HG02642 (cell line): ENCODE results near the gene AGPAT3.

ENCODE experiments used
- ATAC-seq: cut with Tn5 transposase; IDR thresholded peaks from one replicate; pipeline ENCODE4 v1.9.1; 2021; ENCODE audit warnings: mild to moderate bottlenecking; ENCODE audit not compliant: unreplicated experiment, poor library complexity

The AGPAT3 gene

DNA sequence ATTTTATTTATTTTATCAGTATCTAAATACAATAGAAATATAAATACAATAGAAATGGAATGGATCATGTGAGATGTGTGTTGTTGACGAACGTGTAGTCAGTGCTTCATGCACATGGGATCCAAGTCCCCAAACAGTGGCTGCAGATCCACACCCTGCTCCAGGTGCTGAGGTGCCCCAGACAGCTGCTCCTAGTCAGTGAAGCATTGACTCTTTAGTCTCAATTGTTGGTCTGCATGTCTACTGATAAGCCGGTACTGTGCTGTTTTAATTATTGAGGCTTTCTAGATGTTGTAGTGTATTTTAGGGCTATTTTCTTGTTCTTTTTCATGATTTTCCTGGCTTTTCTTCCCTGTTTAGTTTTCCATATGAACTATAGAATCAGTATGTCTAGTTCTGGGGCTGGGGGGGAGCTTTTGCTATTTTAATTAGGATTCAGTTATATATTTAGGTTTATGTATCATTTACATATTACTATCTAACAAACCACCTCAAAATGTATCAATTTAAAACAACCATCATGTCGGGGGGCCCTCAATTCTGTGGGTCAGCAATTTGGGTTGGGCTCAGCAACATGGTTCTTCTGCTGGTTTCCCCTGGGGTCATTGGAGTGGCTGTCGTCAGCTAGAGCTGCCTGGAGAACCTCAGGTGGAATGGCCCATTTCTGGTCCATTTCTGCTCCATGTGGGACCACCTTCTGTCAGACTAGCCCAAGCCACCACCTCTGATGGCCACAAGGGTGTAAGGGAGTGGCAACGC, 83.9 kb downstream of the AGPAT3 start:
- no peak for ATAC-seq

DNA sequence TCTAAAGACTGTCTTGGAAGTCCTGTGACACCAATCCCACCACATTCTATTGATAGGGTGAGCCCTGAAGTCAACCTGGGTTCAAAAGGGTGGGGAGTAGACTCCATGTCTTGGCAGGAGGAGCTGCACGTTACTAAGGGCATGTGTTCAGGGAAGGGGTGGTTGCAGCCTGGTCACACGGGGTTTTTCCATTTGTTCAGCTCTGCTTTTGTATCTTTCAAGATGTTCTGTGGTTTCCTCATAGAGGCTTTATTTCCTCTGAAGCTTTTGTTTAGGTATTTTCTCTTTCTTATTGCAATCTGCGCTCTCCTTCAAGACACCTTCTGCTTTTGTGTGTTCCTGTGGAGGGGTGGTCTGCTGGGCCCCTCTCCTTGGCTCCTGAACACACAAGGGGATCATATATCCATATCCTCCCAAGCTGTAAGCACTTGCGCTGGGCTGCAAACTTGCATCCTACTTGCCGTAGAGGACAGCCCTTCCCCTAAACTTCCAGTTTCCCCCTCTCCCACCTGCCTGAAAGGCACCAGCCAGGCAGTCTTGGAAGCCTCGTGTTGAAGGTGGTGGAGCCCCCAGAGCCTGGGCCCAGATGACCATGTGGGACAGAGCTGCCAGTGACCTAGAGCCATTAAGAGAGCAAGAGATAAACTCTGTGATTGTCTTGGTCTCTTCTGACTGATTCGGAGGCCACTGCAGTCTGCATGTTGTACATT, 84.6 kb downstream of the AGPAT3 start:
- no peak for ATAC-seq

DNA sequence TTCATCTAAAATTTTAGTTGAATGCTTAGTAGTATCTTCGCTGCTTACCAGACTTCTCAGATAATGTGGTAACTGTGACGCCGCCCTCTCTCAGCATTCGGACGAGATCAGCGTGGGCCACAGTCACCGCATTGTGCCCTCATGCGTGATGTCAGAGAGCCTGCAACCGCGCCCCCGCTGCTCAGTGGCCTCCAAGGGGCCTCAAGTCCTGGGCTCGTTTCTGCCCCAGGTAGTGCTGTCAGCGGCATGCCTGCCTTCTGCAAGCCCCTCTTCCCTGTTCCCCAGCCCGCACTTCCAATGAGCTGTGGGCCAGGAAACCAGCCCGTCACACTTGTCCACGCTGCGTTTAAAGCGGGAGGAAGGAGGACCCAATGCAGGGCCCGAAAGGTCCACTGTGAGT, 85.5 kb downstream of the AGPAT3 start:
- no peak for ATAC-seq

DNA sequence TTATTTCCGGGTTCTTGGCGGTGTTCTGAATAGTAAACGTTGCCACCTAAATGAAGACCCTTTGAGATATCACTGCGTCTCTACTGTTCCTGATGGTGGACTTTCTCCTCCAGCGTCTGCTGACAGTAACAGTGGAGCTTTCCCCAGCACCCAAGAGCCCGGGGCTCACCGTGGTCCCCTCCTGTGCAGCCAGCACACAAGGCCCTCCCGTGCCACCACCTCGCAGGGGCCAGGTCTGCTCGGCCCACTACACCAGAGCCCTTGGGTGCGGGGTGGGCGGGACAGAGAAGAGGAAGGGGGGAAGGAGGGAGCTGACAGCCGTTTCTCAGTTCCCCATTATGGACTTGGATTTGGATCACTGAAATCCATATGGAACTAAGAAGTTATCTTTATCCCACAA, 85.9 kb downstream of the AGPAT3 start:
- ATAC-seq = no peak

DNA sequence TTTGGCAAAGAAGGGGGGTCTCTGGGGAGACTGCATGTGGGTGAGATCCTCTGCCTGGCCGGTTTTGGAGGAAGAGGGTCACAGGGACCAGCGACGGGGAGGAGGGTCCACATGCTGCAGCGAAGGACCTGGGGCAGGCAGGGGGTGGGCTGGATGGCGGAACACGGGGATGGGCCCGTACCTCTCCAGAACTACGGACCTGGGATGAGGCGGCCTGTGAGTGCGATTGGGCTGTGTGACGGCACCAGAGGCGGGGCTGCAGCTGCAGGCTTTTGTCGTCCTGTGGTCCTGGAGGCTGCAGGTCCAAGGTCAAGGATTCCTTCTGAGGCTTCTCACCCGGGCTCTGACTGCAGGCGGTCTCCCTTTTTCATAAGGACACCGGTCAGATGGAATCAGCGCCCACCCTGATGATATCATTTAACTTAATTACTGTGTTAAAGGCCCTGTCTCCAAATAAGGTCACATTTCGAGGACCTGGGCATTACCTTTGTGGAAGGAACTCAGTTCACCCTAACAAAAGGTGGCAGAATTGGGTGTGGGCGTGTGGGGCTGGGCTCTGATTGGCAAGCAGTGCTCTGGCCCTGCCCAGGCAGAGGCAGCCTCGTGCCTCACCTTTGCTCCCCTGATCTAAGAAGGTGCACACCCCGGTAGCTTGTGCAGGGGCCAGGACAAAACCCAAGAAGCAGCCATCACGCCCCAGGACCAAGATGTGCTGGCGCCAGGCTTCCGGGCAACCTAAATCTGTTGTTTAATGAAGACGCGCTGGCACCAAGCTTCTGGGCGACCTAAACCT, 87.1 kb downstream of the AGPAT3 start:
- ATAC-seq = no peak

DNA sequence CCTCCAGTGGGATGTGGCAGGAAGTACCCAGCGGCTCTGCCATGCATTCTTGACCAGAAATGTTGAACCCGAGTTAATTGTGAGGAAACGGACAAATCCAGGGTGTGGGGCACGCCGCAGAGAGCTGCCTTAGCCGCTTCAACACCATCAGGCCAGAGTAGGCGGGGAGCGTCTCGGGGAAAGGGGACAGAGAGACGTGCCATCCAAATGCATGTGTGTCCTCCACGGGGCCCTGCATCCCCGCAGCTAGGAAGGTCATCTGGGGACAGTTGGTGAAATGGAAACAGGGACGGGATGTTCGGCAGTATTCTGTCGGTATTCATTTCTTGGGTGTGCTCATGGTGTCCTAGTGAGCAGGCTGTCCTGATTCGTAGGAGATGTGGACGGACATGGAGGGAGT, 88.0 kb downstream of the AGPAT3 start:
- no peak for ATAC-seq

DNA sequence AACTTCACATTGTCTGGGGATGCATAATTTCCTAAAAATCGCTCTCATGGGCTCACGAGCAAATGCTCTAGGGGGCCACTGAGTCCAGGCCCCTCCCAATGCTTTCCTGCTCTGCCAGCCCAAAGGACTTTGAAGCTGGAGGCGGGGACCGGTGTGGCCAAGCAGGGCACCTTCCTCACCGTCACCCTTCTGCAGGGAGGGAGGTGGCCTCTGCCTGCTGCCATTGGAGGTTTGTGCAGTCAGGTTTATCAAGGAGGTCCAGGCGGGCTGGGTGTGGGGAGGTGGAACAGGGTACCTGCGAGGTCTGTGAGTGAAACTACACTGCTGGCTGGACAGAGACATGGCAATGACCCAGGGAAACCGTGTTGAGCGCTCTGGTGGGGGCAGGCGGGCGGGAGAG, 89.0 kb downstream of the AGPAT3 start:
- no peak for ATAC-seq

DNA sequence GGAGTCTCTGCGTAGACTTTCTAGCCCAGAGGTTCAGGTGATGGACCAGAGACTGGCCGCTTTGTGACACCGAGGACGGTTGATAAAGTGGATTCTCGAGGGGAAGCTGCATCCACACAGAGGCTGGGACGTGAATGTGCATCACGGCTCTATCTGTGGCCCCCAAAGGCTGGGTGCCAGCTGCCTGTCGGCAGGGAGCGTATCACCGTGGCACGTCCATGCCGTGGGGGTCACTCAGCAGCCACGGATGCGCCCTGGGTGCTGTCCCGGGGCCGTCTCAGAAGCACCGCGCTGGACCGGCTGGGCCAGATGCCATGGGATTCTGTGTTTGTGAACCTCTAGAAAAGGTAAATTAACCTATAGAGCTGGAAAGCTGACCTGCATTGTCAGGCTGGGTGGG, 89.9 kb downstream of the AGPAT3 start:
- ATAC-seq = no peak

DNA sequence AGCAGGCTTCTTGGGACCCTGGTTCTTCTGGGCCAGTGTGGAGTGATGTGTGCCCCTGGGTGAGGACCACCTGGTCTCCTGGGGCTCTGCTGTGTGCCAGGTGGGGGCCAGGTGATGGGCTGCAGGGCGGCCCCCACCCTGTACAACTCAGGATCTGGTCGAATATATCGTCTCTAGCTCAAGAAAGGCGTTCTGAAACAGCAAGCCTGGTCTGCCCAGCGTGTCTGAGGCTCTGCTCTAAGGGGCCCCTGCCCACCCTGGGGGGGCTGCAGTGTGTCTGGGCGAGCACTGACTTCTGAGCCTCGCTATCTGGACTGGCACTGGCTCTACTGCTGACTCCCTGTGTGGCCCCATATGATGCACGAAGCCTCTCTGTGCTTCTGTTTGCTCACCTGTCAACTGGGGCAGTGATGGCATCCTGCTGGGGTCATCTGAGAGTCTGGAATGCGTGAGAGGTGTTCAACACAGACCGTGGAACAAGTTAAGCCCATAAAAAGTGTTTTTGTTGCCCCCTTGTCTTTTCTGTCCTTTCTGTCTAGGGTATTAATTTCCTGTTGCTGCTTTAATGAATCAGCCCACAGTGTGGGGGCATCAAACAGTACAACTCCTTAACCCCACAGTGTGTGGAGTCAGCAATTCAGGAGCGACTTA, 91.1 kb downstream of the AGPAT3 start:
- no peak for ATAC-seq

DNA sequence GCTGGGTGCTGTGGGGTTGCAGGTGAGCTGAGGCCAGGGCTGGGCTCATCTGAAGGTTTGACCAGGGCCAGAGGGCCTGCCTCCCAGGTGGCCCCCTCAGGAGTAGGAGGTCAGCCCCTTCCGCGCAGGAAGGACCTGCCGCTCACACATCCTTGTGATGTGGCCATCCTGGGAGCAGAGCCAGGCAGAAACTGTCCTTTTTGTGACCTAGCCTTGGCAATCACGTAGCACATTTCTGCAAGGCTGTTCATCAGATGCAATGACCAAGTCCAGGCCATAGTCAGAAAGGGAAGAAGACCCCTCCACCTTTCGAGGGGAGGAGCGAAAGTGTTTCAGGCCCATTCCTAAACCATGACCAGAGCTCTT, 91.6 kb downstream of the AGPAT3 start:
- no peak for ATAC-seq

DNA sequence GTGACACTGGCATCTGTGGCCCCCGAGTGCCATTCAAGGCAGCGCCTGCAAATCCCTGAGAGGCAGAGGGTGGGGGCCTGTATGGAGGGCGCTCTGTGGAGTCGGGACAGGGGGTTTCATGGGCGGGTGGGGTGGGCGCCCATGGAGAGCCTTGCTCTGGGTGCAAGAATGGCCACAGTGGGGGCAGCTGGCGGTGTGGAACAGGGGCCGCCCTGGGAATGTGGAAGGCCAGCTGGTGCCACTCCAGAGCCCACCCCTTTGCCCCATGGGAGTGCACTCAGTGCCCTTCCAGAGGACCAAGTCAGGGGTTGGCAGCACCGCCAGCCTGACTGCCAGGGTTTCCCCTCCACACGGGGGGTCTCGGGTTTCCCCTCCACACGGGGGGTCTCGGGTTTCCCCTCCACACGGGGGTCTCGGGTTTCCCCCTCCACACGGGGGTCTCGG, 92.1 kb downstream of the AGPAT3 start:
- no peak for ATAC-seq

DNA sequence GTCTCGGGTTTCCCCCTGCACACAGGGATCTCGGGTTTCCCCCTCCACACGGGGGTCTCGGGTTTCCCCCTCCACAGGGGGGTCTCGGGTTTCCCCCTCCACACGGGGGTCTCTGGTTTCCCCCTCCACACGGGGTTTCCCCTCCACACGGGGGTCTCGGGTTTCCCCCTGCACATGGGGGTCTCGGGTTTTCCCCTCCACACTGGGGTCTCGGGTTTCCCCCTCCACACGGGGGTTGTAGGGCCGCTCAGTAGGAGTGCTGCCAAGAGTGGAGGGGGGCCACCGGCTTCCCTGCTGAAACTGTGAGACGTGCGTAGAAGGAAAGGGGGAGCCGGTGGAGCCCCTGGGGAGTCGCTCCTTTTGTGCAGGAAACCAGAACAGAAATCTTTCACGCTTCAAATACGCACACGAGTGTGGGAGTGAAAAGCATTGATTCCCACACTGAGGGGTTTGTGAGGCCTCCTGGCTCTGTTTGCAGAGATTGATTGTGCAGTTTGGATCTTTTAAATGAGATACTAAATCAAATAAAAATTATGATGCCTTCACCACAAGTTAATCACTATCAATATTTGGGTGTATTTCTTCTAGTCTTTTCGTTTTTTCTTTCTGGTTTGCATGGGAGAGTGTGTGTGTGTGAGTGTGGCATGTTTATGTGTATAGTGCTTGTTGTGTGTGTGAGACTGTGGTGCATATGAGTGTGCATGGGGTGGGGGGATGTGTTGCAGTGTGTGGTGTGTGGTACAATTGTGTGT, 92.8 kb downstream of the AGPAT3 start:
- ATAC-seq = no peak

DNA sequence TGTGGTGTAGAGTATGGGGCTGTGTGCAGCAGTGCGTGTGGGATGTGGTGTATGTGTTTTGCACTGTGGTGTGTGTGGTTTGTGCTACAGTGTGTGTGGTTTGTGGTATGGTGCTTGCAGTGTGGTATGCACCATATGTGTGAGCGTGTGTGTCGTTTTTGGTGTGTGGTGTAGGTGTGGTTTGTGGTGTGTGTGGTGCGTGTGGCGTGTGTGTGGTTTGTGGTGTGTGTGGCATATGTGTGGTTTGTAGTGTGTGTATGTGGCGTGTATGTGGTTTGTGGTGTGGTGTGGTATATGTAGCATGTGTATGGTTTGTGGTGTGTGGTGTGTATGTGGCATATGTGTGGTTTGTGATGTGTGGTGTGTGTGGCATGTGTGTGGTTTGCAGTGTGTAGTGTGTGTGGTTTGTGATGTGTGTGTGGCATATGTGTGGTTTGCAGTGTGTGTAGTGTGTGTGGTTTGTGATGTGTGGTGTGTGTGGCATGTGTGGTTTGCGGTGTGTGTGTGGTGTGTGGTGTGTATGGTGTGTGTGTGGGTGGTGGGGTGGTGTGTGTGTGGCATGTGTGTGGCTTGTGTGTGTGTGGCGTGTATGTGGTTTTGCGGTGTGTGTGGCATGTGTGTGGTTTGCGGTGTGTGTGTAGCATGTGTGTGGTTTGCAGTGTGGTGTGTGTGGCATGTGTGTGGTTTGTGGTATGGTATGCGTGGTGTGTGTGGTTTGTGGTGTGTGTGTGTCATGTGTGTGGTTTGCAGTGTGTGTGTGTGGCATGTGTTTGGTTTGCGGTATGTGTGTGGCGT, 93.5 kb downstream of the AGPAT3 start:
- ATAC-seq = no peak

DNA sequence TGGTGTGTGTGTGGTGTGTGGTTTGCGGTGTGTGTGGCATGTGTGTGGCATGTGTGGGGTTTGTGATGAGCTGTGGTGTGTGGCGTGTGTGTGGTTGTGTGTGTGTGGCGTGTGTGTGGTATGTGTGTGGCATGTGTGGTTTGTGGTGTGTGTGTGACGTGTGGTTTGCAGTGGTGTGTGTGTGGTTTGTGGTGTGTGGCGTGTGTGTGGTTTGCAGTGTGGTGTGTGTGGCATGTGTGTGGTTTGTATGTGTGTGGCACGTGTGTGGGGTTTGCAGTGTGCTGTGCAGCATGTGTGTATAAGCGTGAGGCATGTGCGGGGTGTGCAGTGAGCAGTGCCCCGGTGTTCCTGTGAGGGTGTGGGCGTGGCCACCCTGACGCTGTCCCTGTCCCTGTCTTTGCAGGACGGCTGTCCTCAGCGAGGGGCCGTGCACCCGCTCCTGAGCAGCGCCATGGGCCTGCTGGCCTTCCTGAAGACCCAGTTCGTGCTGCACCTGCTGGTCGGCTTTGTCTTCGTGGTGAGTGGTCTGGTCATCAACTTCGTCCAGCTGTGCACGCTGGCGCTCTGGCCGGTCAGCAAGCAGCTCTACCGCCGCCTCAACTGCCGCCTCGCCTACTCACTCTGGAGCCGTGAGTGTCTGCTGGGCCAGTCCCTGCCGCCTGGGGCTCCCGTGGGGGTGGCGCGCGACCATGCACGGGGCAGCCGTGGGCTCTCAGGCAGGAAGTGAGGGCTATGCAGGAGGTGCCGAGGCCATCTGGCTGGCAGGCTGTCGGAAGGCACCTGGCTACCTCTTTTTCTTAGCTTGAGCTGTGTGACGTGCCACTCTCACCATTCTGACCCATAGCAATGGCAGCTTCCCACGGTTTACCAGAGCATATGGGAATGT, 94.5 kb downstream of the AGPAT3 start:
- no peak for ATAC-seq

DNA sequence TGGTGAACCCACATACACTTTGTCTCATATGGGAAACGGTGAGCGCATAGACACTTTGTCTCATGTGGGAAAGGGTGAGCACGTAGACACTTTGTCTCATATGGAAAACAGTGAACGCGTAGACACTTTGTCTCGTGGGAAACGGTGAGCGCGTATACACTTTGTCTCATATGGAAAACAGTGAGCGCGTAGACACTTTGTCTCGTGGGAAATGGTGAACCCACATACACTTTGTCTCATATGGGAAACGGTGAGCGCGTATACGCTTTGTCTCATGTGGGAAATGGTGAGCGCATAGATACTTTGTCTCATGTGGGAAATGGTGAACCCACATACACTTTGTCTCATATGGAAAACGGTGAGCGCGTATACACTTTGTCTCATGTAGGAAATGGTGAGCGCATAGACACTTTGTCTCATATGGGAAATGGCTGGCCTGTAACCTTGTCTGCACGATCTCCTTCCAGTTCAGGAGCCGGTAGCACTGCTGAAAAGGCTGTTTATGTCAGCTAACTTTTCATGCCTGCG, 96.4 kb downstream of the AGPAT3 start:
- ATAC-seq = no peak

DNA sequence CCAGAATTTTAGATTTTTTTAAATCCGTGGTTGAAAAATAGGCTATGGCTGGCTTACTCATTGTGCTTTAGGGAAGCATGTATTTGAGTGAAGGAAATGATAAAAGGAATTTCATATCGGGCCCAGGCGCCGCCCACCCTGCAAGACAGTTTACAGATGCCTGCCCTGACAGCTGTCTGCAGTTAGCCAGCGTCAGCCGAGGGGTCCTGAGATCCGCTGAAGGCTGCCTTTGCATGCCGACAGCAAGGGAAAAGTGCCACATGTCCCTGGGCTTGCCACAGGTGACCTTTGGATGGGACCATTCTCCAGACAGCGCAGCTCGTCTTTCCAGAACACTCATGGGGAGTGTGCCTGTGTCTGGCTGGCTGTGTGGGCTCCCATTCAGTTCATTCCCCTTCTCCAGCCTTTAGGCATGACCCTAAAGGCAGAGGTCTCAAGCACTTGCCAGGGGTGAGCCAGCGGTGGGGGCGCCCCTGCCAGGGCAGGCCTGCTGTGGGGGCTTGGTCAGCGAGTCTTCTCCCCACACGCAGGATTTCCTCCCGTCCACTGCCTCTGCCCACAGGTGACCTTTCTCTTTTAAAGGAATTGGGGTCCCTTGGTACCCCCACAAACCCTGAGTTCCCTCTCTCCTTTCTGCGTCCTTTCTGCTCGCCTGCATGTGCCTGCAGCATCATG, 101.0 kb downstream of the AGPAT3 start:
- no peak for ATAC-seq

DNA sequence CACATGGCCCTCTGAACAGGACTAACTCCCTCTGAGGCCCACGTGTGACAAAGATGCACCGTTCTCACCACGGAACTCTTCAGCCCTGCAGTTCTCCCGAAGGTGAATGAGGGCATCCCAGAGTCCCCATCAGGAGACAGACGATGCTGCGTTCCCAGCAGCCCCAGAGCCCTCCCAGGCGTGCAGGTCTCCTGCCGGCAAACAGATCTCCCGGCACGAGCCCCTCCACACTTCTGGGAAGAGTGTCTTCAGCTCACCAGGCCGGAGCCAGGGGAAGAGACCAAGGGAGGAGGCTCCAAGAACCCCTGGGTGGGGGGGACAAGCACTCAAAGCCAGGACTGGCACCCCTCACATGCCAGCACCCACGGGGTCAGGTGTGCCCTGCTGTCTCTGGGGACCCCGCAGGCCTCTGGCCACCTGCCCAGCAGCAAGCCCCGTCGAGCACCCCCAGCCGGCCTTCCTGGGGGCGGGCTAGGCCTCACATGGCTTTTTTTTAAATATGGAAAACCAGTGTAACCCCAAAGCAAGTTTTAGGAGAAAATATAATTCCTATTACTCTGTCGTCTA, 102.0 kb downstream of the AGPAT3 start:
- no peak for ATAC-seq
